ENCODE data around the gene MYL3.

MYL3 gene

GRCh38 chr3:46866032-46866595, 2.9 kb upstream of the MYL3 start:
- no peak overlapping the region for H3K4me3 ChIP-seq (replicated peaks; ENCODE audit: low read depth, low read length)
- DNase-seq (ENCODE audit: extremely low read depth, low read depth): no peak
- TF ChIP-seq CTCF (IDR thresholded peaks at IDR 0.05; ENCODE audit: low read depth, low read length, missing control alignments): no peak

- no peak overlapping the region for H3K4me3 ChIP-seq (replicated peaks; ENCODE audit: low read depth, low read length)
- DNase-seq (ENCODE audit: extremely low read depth, low read depth): no peak
- TF ChIP-seq CTCF (IDR thresholded peaks at IDR 0.05; ENCODE audit: low read depth, low read length, missing control alignments): no peak
These were observed 2.3 kb upstream of the MYL3 start for GRCh38 chr3:46865546-46865945.

- H3K4me3 ChIP-seq (replicated peaks; ENCODE audit: low read depth, low read length): no peak overlapping the region
- no peak for TF ChIP-seq CTCF (IDR thresholded peaks at IDR 0.05; ENCODE audit: low read depth, low read length, missing control alignments)
- DNase-seq (ENCODE audit: extremely low read depth, low read depth): peak; percentile 52
These were observed 1.8 kb upstream of the MYL3 start for GRCh38 chr3:46865031-46865507.

- DNase-seq (ENCODE audit: extremely low read depth, low read depth): no peak
- TF ChIP-seq CTCF (IDR thresholded peaks at IDR 0.05; ENCODE audit: low read depth, low read length, missing control alignments): no peak
- no peak overlapping the region for H3K4me3 ChIP-seq (replicated peaks; ENCODE audit: low read depth, low read length)
These were observed 1.0 kb upstream of the MYL3 start for GRCh38 chr3:46864061-46864881.

- DNase-seq (ENCODE audit: extremely low read depth, low read depth): no peak
- H3K4me3 ChIP-seq (replicated peaks; ENCODE audit: low read depth, low read length): no peak overlapping the region
- TF ChIP-seq CTCF (IDR thresholded peaks at IDR 0.05; ENCODE audit: low read depth, low read length, missing control alignments): no peak
These were observed 747 bp downstream of the MYL3 start for GRCh38 chr3:46862369-46863025.

- DNase-seq (ENCODE audit: extremely low read depth, low read depth): no peak
- no peak for TF ChIP-seq CTCF (IDR thresholded peaks at IDR 0.05; ENCODE audit: low read depth, low read length, missing control alignments)
- no peak overlapping the region for H3K4me3 ChIP-seq (replicated peaks; ENCODE audit: low read depth, low read length)
These were observed 1.5 kb downstream of the MYL3 start for GRCh38 chr3:46861605-46862368.

All from HFF-Myc (cell line).